K562 (cell line): ENCODE measurements around the gene GNAI2. TPM values are rescaled to one million over a fixed set of nuclear protein-coding genes. Genes with fewer than 3 reads are reported as not detected.

Source experiments
- ATAC-seq: fragments of 200-7000 bp; cut with Tn5 transposase; 3 replicates; pipeline ENCODE4 v1.9.1; 2020; ENCODE audit warnings: moderate library complexity
- BruUV-seq: library from RNA; stranded (reverse); fragments of 400-500 nt; replicated peaks from 2 replicates; lab custom pipeline; 2021; lab: Mats Ljungman, UMichigan
- CTCF ChIA-PET: fragments of 300-600 bp; formaldehyde crosslinking; extraction: SDS; loops from one replicate; lab custom pipeline; 2021; ENCODE audit warnings: low intra/inter-chr PET ratio; lab: Yijun Ruan, JAX
- POLR2A ChIA-PET: fragments of 300-600, 350-650 bp; sonication (Branson Sonifier 250); formaldehyde crosslinking; extraction: SDS; loops from one replicate; lab custom pipeline; 2021; ENCODE audit warnings: antibody characterized with exemption, inconsistent platforms; lab: Yijun Ruan, JAX
- DNase-seq, 4 experiments: peaks; one replicate each; pipeline versions ENCODE4 v3.0.0 to v3.0.0-alpha.2; 2011 to 2018; ENCODE audit warnings: low spot score in 3 of 4, mixed read lengths in 3 of 4; ENCODE audit errors: extremely low read depth in 1 of 4
- FAIRE-seq: peaks from 2 replicates; lab custom pipeline; 2011; peaks lifted over from hg19 to GRCh38; lab: Jason Lieb, UNC
- H2AFZ ChIP-seq: 2 replicates; pipeline ENCODE4 v1.6.0; 2011; ENCODE audit warnings: low read depth, low read length, control low read depth, inconsistent platforms
- H3K27ac ChIP-seq: fragments of 200-600 bp; 3 replicates; pipeline ENCODE4 v1.8.0; 2011; ENCODE audit warnings: low read depth, mild to moderate bottlenecking, control low read depth, inconsistent platforms, low read length, moderate library complexity, mixed read lengths; ENCODE audit errors: extremely low read depth
- H3K27me3 ChIP-seq, 2 experiments: fragments of 300-600 bp in 1 of 2; 2 replicates in 1 of 2; 3 replicates in 1 of 2; pipeline versions ENCODE4 v1.6.0 to v1.8.0; 2011; ENCODE audit warnings: inconsistent platforms in 2 of 2, low read length in 2 of 2, mild to moderate bottlenecking in 1 of 2, mixed read lengths in 1 of 2, moderate library complexity in 1 of 2; ENCODE audit not compliant: control insufficient read depth in 2 of 2, insufficient read depth in 2 of 2
- H3K36me3 ChIP-seq: fragments of 300-600 bp; 3 replicates; pipeline ENCODE4 v1.8.0; 2011; ENCODE audit warnings: mild to moderate bottlenecking, low read length, inconsistent platforms; ENCODE audit not compliant: control insufficient read depth, insufficient read depth
- H3K4me1 ChIP-seq, 2 experiments: fragments of 200-600 bp in 1 of 2; replicated peaks in 1 of 2; 2 replicates in 1 of 2; 3 replicates in 1 of 2; pipeline versions ENCODE4 v1.5.1 to v1.8.0; 2011; ENCODE audit warnings: inconsistent platforms in 2 of 2, low read length in 2 of 2, mild to moderate bottlenecking in 1 of 2, mixed read lengths in 1 of 2, moderate library complexity in 1 of 2; ENCODE audit not compliant: control insufficient read depth in 2 of 2, insufficient read depth in 2 of 2
- H3K4me2 ChIP-seq: 2 replicates; pipeline ENCODE4 v1.6.1; 2011; ENCODE audit warnings: low read length, control low read depth, inconsistent platforms, mixed read lengths; ENCODE audit not compliant: insufficient read depth
- H3K4me3 ChIP-seq: fragments of 200-600 bp; sonication (generic), shearing (Covaris generic); 2 replicates; pipeline ENCODE4 v1.5.1; 2016; ENCODE audit warnings: control low read depth, inconsistent platforms
- H3K79me2 ChIP-seq: fragments of 200-600 bp; 3 replicates; pipeline ENCODE4 v1.8.0; 2011; ENCODE audit warnings: low read length, inconsistent platforms; ENCODE audit not compliant: control insufficient read depth, insufficient read depth
- H3K9ac ChIP-seq, 2 experiments: 2 replicates each; pipeline versions ENCODE4 v1.6.0 to v1.6.1; 2011; ENCODE audit warnings: low read depth in 2 of 2, low read length in 2 of 2, control low read depth in 1 of 2, inconsistent platforms in 1 of 2, mild to moderate bottlenecking in 1 of 2, mixed read lengths in 1 of 2; ENCODE audit not compliant: insufficient read depth in 1 of 2
- H3K9me1 ChIP-seq: one replicate; pipeline ENCODE4 v1.6.0; 2011; ENCODE audit warnings: inconsistent platforms, mild to moderate bottlenecking, low read length, moderate library complexity; ENCODE audit not compliant: control insufficient read depth, insufficient read depth
- H3K9me3 ChIP-seq: replicated peaks from 2 replicates; pipeline ENCODE4 v1.5.1; 2011; ENCODE audit warnings: low read depth, low read length, inconsistent platforms; ENCODE audit not compliant: control insufficient read depth, insufficient read depth
- H4K20me1 ChIP-seq: replicated peaks from 2 replicates; pipeline ENCODE4 v1.6.1; 2011; ENCODE audit warnings: low read length, inconsistent platforms, mixed read lengths; ENCODE audit not compliant: control insufficient read depth, insufficient read depth
- ATF2 ChIP-seq: sonication (generic); formaldehyde crosslinking; IDR thresholded peaks from 2 replicates; pipeline ENCODE4 v1.8.1; 2022; ENCODE audit warnings: missing genetic modification reagents
- BCOR ChIP-seq: fragments of 450-650 bp; IDR thresholded peaks from 2 replicates; pipeline ENCODE4 v1.6.1; 2016
- COPS2 ChIP-seq: fragments of 450-650 bp; conservative IDR thresholded peaks from 2 replicates; pipeline ENCODE4 v1.6.1; 2016; ENCODE audit warnings: mild to moderate bottlenecking, moderate library complexity
- FOXP1 ChIP-seq: sonication (generic); formaldehyde crosslinking; IDR thresholded peaks from 2 replicates; pipeline ENCODE4 v1.8.0; 2022; ENCODE audit warnings: mild to moderate bottlenecking, missing genetic modification reagents
- GTF2A2 ChIP-seq: IDR thresholded peaks from 2 replicates; pipeline ENCODE4 v1.6.1; 2016; ENCODE audit warnings: mild to moderate bottlenecking, missing genetic modification characterization, missing compliant biosample characterization
- KDM4B ChIP-seq, 2 experiments: fragments of 450-650 bp in 1 of 2; sonication (generic) in 1 of 2; IDR thresholded peaks; 2 replicates each; pipeline ENCODE4 v1.6.1; 2016 to 2017; ENCODE audit warnings: borderline replicate concordance in 2 of 2, antibody characterized with exemption in 1 of 2, low read depth in 1 of 2, mild to moderate bottlenecking in 1 of 2
- KLF6 ChIP-seq: fragments of 250-450 bp; sonication (Bioruptor Pico); IDR thresholded peaks from 2 replicates; pipeline ENCODE4 v1.4.0; 2020; ENCODE audit warnings: mild to moderate bottlenecking, moderate library complexity, borderline replicate concordance
- LCOR ChIP-seq: sonication (generic); formaldehyde crosslinking; IDR thresholded peaks from 2 replicates; pipeline ENCODE4 v1.8.0; 2022; ENCODE audit warnings: mild to moderate bottlenecking, missing genetic modification reagents
- MCM5 ChIP-seq: fragments of 450-650 bp; IDR thresholded peaks from 2 replicates; pipeline ENCODE4 v1.6.1; 2016; ENCODE audit warnings: low read depth
- NCOA1 ChIP-seq: fragments of 450-650 bp; IDR thresholded peaks from 2 replicates; pipeline ENCODE4 v1.6.1; 2016; ENCODE audit warnings: low read depth
- NUFIP1 ChIP-seq: fragments of 450-650 bp; IDR thresholded peaks from 2 replicates; pipeline ENCODE4 v1.6.1; 2018; ENCODE audit not compliant: partially characterized antibody
- PHB ChIP-seq: fragments of 250-450 bp; sonication (Bioruptor Pico); IDR thresholded peaks from 2 replicates; pipeline ENCODE4 v1.5.0; 2021
- POLR2AphosphoS5 ChIP-seq: IDR thresholded peaks from 2 replicates; pipeline ENCODE4 v1.6.1; 2011; ENCODE audit warnings: mild to moderate bottlenecking, low read depth, low read length, moderate library complexity; ENCODE audit not compliant: control insufficient read depth, insufficient read depth
- RAD51 ChIP-seq: fragments of 450-650 bp; IDR thresholded peaks from 2 replicates; pipeline ENCODE4 v1.7.1; 2016; ENCODE audit warnings: low read depth, mild to moderate bottlenecking, borderline replicate concordance
- RCOR1 ChIP-seq, 2 experiments: IDR thresholded peaks; 2 replicates each; pipeline ENCODE4 v1.6.1; 2012; ENCODE audit warnings: low read depth in 2 of 2, low read length in 2 of 2, borderline replicate concordance in 1 of 2, improper control_type of control experiment in 1 of 2
- SAFB2 ChIP-seq: fragments of 200-400 bp; formaldehyde crosslinking; IDR thresholded peaks from 2 replicates; pipeline ENCODE4 v1.6.1; 2018; ENCODE audit warnings: borderline replicate concordance, low read length, low read depth, moderate library complexity; ENCODE audit not compliant: severe bottlenecking
- SRSF7 ChIP-seq: fragments of 200-400 bp; formaldehyde crosslinking; optimal IDR thresholded peaks from 2 replicates; pipeline ENCODE3; 2017; ENCODE audit warnings: mild to moderate bottlenecking, low read depth, low read length
- TARDBP ChIP-seq: fragments of 450-650 bp; IDR thresholded peaks from 2 replicates; pipeline ENCODE4 v1.6.1; 2016
- TCF7 ChIP-seq: sonication (generic); IDR thresholded peaks from 2 replicates; pipeline ENCODE4 v1.6.1; 2016; ENCODE audit warnings: antibody characterized with exemption, borderline replicate concordance
- YY1 ChIP-seq, 3 experiments: IDR thresholded peaks; 2 replicates each; pipeline ENCODE4 v1.6.1; 2011; ENCODE audit warnings: low read length in 2 of 3, mild to moderate bottlenecking in 2 of 3, moderate library complexity in 2 of 3, borderline replicate concordance in 1 of 3, control low read depth in 1 of 3, low read depth in 1 of 3; ENCODE audit not compliant: insufficient read depth in 3 of 3, insufficient replicate concordance in 2 of 3, control insufficient read depth in 1 of 3, insufficient read length in 1 of 3; ENCODE audit errors: extremely low read depth in 1 of 3
- ZNF77 ChIP-seq: fragments of 250-450 bp; sonication (Bioruptor Pico); IDR thresholded peaks from 2 replicates; pipeline ENCODE4 v1.5.0; 2020
- WGBS: fragments of 100-300 bp; shearing (Covaris generic); methylation state at CpG from one replicate; pipeline ENCODE4 v1.1.6; 2016; ENCODE audit warnings: low coverage, mixed read lengths; ENCODE audit not compliant: insufficient coverage; ENCODE audit errors: missing lambda C conversion rate; 5-methylcytosine and 5-hydroxymethylcytosine counted together
- in situ Hi-C: fragments of 300-500 bp; cut with MboI; formaldehyde crosslinking; loops from 4 replicates; pipeline ENCODE4 v1.15.0; 2018; ENCODE audit warnings: inconsistent platforms, mixed read lengths
- intact Hi-C: fragments of 100-400 bp; cut with micrococcal nuclease; formaldehyde crosslinking; loops from 2 replicates; pipeline ENCODE4 v1.14.2; 2022
- polyA plus RNA-seq, 8 experiments: library from polyadenylated mRNA; depleted of rRNA in 4 of 8; stranded (reverse) in 5 of 8; unstranded in 3 of 8; fragments of >200 nt; fragmentation: Nextera tagmentation in 2 of 8; fragmentation: Illumina TruSeq in 1 of 8; extraction: Ambion mirVana in 2 of 8; extraction: Trizol in 1 of 8; gene quantifications; 2 replicates each; pipeline versions ENCODE4 v1.2.1 to v1.2.3, GENCODE V29; 2011 to 2014; ENCODE audit warnings: inconsistent platforms in 1 of 8, missing spikeins in 1 of 8
- total RNA-seq, 7 experiments: library from RNA; depleted of rRNA in 6 of 7; stranded (reverse); fragments of >200 nt in 6 of 7; fragmentation: Illumina TruSeq in 2 of 7; extraction: Trizol in 2 of 7; gene quantifications; 2 replicates each; pipeline versions ENCODE4 v1.2.1 to v1.2.3, GENCODE V29; 2011 to 2021; ENCODE audit warnings: low replicate concordance in 1 of 7
- TF ChIP-seq, protein P1 (sequence below): fragments of 450-650 bp; IDR thresholded peaks from 2 replicates; pipeline ENCODE4 v1.6.1; 2014; ENCODE audit warnings: low read depth, mild to moderate bottlenecking, moderate library complexity, borderline replicate concordance

The GNAI2 gene
- total and polyA plus RNA-seq, 9 of the 15 experiments (the other 6 are each of a cell fraction or from before 2014, with no cell fraction given): 1.1 to 72.2 (median 42.7) TPM

GRCh38 chr3:50213373-50213772, 22.6 kb upstream of the GNAI2 start (continued):
- TF ChIP-seq, protein P1, sequence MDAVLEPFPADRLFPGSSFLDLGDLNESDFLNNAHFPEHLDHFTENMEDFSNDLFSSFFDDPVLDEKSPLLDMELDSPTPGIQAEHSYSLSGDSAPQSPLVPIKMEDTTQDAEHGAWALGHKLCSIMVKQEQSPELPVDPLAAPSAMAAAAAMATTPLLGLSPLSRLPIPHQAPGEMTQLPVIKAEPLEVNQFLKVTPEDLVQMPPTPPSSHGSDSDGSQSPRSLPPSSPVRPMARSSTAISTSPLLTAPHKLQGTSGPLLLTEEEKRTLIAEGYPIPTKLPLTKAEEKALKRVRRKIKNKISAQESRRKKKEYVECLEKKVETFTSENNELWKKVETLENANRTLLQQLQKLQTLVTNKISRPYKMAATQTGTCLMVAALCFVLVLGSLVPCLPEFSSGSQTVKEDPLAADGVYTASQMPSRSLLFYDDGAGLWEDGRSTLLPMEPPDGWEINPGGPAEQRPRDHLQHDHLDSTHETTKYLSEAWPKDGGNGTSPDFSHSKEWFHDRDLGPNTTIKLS: no peak
- TF ChIP-seq RCOR1 (IDR thresholded peaks at IDR 0.05; ENCODE audit: borderline replicate concordance in 1 of 2, low read depth in 2 of 2, low read length in 2 of 2) (no peak), LCOR (CRISPR knock-in tag) (no peak), FOXP1 (CRISPR knock-in tag) (no peak), BCOR (no peak), TCF7 (no peak), RAD51 (no peak), PHB (CRISPR knock-in tag) (no peak), NCOA1 (no peak), SRSF7 (no peak), SAFB2 (no peak)

DNA sequence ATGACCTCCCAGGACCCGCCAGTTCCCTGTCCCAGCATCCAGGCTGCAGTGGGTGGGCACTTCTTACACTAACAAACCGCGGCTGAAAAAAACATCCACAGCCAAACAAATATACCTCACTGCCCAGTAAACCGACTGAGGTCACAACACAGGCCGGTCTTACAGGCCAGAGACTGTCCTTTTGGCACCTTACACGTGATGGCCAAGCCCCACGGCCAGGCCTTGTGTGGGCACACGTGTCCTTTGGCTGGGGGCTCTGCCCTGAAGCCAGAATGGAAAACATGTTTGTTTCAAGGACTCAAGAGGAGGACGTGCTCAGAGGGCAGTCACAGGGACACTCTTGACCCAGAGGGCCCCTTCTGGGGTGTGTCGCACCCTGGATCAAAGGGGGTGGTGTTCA, 21.2 kb upstream of the GNAI2 start:
- H3K9ac ChIP-seq: peak overlapping the region in 1 of 2 experiments; percentile 26; a peak in 1 of 4 replicates
- 8% methylated on average over 9 of the region's 10 CpGs for WGBS
- H3K4me1 ChIP-seq: no peaks in the 10 kb centered on the region; a peak in 1 of 5 replicates
- DNase-seq (no peak), FAIRE-seq (no peak), ATAC-seq (no peak)
- no peak overlapping the region for H3K4me2 ChIP-seq
- H4K20me1 ChIP-seq: no peaks in the 10 kb centered on the region
- H3K27ac ChIP-seq: no peak overlapping the region
- H3K79me2 ChIP-seq: no peaks in the 10 kb centered on the region
- H3K27me3 ChIP-seq: peaks cover 3 to 33% of the 10 kb centered on the region in 2 experiments; a peak in 3 of 5 replicates
- H3K9me1 ChIP-seq: no peaks in the 10 kb centered on the region
- no peak overlapping the region for H2AFZ ChIP-seq
- in situ Hi-C loops: no loop called here
- intact Hi-C loops: no loop called here
- no peaks in the 10 kb centered on the region for H3K36me3 ChIP-seq
- H3K9me3 ChIP-seq: no peaks in the 10 kb centered on the region
- ChIA-PET POLR2A (no interaction called here), CTCF (no interaction called here)
- H3K4me3 ChIP-seq: no peak overlapping the region
- BruUV-seq: no TSS peak
- TF ChIP-seq COPS2 (no peak), KDM4B (IDR thresholded peaks at IDR 0.05; ENCODE audit: borderline replicate concordance in 2 of 2, low read depth in 1 of 2) (no peak), NUFIP1 (no peak), TARDBP (no peak), GTF2A2 (tag) (no peak), POLR2AphosphoS5 (no peak), ZNF77 (no peak), ATF2 (CRISPR knock-in tag) (no peak), KLF6 (no peak), MCM5 (no peak), YY1 (IDR thresholded peaks at IDR 0.05; ENCODE audit: borderline replicate concordance in 1 of 3, control insufficient read depth in 1 of 3, extremely low read depth in 1 of 3, insufficient read depth in 3 of 3, insufficient read length in 1 of 3, insufficient replicate concordance in 2 of 3, low read depth in 1 of 3, low read length in 2 of 3) (no peak)
